Nephron progenitor cell (in vitro differentiated cells): ENCODE data around the gene KCNMA1.

Source experiments
- DNase-seq: peaks from one replicate; pipeline ENCODE4 v3.0.0; 2021
- H3K27ac Mint-ChIP-seq: 2 replicates; pipeline ENCODE4 v1.8.0; 2021; ENCODE audit warnings: mild to moderate bottlenecking, moderate library complexity, mixed read lengths
- H3K27me3 Mint-ChIP-seq: 2 replicates; pipeline ENCODE4 v1.8.0; 2021; ENCODE audit warnings: mild to moderate bottlenecking, low read depth, mixed read lengths; ENCODE audit not compliant: poor library complexity
- H3K36me3 Mint-ChIP-seq: 2 replicates; pipeline ENCODE4 v1.8.0; 2021; ENCODE audit warnings: low read depth, mixed read lengths
- H3K4me1 Mint-ChIP-seq: 2 replicates; pipeline ENCODE4 v1.8.0; 2021; ENCODE audit warnings: mixed read lengths
- H3K4me3 Mint-ChIP-seq: 2 replicates; pipeline ENCODE4 v1.8.0; 2021; ENCODE audit warnings: mild to moderate bottlenecking, moderate library complexity, mixed read lengths
- H3K9me3 Mint-ChIP-seq: 2 replicates; pipeline ENCODE4 v1.8.0; 2021; ENCODE audit warnings: mild to moderate bottlenecking, moderate library complexity, mixed read lengths
- TF ChIP-seq, protein P1 (sequence below): fragments of 200-600 bp; sonication (generic); IDR thresholded peaks from 2 replicates; pipeline ENCODE4 v1.5.0; 2021; ENCODE audit warnings: antibody characterized with exemption

The KCNMA1 gene

DNA sequence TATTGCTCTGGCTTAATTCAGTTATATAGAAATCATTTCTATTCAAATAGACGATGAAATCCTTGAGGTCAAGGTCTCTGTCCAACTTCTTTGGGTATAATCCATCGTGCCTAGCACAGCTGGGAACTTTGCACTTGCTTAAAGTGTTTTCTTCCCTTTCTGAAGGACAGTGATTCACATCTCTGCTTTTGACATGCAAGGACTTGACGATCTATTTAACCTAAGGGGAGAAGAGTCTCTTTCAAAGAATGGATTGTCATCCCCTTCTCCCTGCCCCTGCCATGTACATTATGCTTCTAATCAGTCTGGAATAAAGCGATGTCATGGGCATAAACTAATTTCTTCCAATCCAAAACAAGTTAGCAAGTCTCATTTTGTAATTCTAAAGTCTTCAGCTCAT, 488.6 kb downstream of the KCNMA1 start:
- TF ChIP-seq, protein P1, sequence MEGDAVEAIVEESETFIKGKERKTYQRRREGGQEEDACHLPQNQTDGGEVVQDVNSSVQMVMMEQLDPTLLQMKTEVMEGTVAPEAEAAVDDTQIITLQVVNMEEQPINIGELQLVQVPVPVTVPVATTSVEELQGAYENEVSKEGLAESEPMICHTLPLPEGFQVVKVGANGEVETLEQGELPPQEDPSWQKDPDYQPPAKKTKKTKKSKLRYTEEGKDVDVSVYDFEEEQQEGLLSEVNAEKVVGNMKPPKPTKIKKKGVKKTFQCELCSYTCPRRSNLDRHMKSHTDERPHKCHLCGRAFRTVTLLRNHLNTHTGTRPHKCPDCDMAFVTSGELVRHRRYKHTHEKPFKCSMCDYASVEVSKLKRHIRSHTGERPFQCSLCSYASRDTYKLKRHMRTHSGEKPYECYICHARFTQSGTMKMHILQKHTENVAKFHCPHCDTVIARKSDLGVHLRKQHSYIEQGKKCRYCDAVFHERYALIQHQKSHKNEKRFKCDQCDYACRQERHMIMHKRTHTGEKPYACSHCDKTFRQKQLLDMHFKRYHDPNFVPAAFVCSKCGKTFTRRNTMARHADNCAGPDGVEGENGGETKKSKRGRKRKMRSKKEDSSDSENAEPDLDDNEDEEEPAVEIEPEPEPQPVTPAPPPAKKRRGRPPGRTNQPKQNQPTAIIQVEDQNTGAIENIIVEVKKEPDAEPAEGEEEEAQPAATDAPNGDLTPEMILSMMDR, result no peak
- no peak overlapping the region for H3K27ac Mint-ChIP-seq
- DNase-seq, result no peak
- peaks cover 18% of the 10 kb centered on the region for H3K27me3 Mint-ChIP-seq
- no peaks in the 10 kb centered on the region for H3K36me3 Mint-ChIP-seq
- H3K9me3 Mint-ChIP-seq, result no peaks in the 10 kb centered on the region
- H3K4me1 Mint-ChIP-seq, result peaks cover 18% of the 10 kb centered on the region
- H3K4me3 Mint-ChIP-seq, result no peak overlapping the region

DNA sequence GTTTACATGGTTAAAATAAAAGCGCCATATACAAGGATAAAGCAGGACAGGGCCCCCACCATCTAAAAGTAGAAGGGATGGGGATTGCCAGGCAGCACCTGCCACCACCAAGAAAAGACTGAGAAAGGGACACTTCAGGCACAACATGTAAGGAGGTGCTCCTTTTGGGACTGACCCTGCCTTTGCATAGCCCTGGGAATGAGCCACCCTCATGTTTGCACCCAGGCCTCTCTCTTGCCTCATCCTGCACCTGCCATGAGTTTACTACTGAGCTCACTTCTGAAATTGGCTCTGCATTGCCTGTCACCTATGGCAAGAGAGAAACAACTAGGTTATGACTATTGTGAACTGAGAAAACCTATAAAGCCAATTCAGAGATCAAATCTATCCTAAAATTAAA, 489.7 kb downstream of the KCNMA1 start:
- Mint-ChIP-seq H3K27ac (no peak overlapping the region), H3K4me3 (no peak overlapping the region), H3K9me3 (no peaks in the 10 kb centered on the region), H3K36me3 (no peaks in the 10 kb centered on the region), H3K27me3 (peaks cover 18% of the 10 kb centered on the region), H3K4me1 (peaks cover 18% of the 10 kb centered on the region)
- TF ChIP-seq, protein P1, result no peak
- no peak for DNase-seq

DNA sequence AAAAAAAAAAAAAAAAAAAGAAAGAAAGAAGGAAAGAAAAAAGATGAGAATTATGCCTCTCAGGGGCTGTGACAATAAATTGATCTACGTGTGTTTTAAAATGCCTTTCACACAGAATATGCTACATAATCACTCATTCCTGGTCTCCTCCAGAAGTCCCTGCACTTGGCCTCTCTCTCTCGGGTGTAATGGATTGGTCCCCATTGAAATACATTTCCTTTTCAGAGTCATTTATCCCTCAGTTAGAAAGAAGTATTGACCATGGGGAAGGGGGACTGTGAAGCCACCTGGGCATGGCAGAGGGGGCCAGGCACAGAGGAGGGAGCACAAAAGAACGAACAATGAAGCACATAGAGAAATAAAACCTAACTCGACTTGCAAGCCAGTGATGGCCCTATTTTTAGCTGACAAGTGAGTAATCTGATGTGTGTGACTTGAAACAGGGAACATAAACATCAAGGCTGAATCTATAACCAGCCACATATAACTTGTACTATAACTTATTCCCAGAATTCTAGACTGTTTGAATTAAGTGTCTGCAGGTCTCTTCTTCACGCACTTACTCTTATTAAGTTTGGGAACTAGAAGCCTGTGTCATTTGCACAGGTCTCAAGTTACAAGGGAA, 490.8 kb downstream of the KCNMA1 start:
- Mint-ChIP-seq H3K27ac (no peak overlapping the region), H3K9me3 (no peaks in the 10 kb centered on the region), H3K4me3 (no peak overlapping the region), H3K27me3 (peaks cover 18% of the 10 kb centered on the region), H3K4me1 (peaks cover 12% of the 10 kb centered on the region), H3K36me3 (no peaks in the 10 kb centered on the region)
- DNase-seq, result no peak
- TF ChIP-seq, protein P1, result no peak

DNA sequence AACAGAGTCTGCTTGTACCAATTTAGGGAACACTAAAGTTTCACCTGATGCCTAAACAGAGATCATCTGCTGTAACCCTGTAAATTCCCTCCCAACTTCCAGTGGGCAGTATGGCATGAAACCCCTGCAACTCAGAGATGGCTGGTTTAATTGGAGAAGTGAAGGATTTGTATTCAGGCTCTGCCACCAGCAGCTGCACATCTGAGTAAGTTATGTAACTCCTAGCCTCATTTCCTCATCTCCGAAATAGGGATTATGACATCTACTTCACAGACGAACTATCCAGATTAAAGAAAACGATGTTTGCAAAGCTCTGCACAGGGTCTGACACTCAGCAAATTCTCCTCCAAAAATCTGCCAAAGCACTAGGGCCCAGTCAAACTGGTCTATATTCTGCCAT, 493.0 kb downstream of the KCNMA1 start:
- no peak for DNase-seq
- no peak overlapping the region for H3K27ac Mint-ChIP-seq
- TF ChIP-seq, protein P1, result no peak
- no peaks in the 10 kb centered on the region for H3K9me3 Mint-ChIP-seq
- peaks cover 12% of the 10 kb centered on the region for H3K4me1 Mint-ChIP-seq
- H3K36me3 Mint-ChIP-seq, result no peaks in the 10 kb centered on the region
- H3K27me3 Mint-ChIP-seq, result peaks cover 19% of the 10 kb centered on the region
- H3K4me3 Mint-ChIP-seq, result no peak overlapping the region

DNA sequence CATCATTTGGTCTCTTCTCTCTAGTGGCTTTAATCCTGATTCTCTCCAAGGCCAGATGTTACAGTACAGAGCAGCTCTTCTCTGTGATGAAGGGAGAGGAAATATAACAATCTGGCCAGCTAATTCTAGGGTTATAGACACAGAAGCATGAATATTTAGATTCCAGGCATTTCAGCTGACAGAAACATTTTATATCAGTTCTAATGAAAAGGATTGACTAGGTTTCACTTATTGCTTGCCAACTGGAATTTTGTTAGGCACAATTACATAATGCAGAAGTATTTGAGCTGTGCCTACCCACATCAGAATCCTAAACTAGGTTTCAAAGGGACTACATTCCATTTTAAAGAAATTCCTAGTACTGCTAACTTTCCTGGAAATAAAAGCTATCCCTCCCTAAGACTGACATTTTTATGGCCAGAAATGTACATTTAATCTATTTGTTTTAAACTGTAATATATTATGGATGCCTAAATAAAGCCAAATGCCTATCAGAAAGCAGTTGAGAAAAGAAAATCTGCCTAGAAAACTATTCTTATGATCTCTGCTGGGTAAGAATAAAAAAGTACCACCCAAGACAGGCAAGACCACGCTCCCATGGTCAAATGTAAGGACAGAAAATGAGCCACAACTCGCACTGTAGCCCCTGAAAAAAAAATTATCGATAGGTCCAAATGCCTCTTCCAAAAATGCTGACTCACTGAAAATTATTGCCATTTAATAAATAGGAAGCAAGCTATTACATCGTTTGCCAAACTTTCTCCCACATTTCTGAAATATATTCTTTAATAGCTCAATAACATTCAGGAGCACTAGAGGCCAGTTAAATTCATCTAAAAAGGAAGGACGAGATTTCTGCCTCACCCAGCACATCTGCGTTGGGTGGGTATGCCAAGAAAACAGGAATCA, 498.1 kb downstream of the KCNMA1 start:
- no peak overlapping the region for H3K4me3 Mint-ChIP-seq
- H3K9me3 Mint-ChIP-seq, result no peaks in the 10 kb centered on the region
- no peak overlapping the region for H3K27ac Mint-ChIP-seq
- no peak for DNase-seq
- peaks cover 8% of the 10 kb centered on the region for H3K27me3 Mint-ChIP-seq
- H3K36me3 Mint-ChIP-seq, result no peaks in the 10 kb centered on the region
- TF ChIP-seq, protein P1, result no peak
- peaks cover 11% of the 10 kb centered on the region for H3K4me1 Mint-ChIP-seq
